Activated CD4-positive, alpha-beta memory T cell treated with anti-CD3 and anti-CD28 coated beads, Interleukin-2, amount 10 ng/mL, durations not matched to agents 7 days and 5 days (primary cell): ENCODE data around the gene CELF4. TPM values are rescaled to one million over a fixed set of nuclear protein-coding genes. Genes with fewer than 3 reads are reported as not detected.

Experiments used
- CTCF ChIA-PET: fragments of 350-600 bp; sonication (Branson Sonifier 250); formaldehyde crosslinking; loops from one replicate; lab custom pipeline; 2021; ENCODE audit warnings: antibody characterized with exemption, inconsistent platforms; lab: Charles Lee
- POLR2A ChIA-PET: fragments of 350-600 bp; sonication (Branson Sonifier 250); formaldehyde crosslinking; loops from one replicate; lab custom pipeline; 2021; ENCODE audit warnings: antibody characterized with exemption; lab: Charles Lee
- DNase-seq: peaks from one replicate; pipeline ENCODE4 v3.0.0-alpha.2; 2020
- H3K27ac Mint-ChIP-seq: one replicate; pipeline ENCODE4 v1.8.0; 2021; ENCODE audit warnings: mild to moderate bottlenecking, mixed read lengths
- H3K27me3 Mint-ChIP-seq: one replicate; pipeline ENCODE4 v1.8.0; 2021; ENCODE audit warnings: mixed read lengths
- H3K36me3 Mint-ChIP-seq: one replicate; pipeline ENCODE4 v1.8.0; 2021; ENCODE audit warnings: low read depth, mixed read lengths
- H3K4me1 Mint-ChIP-seq: one replicate; pipeline ENCODE4 v1.8.0; 2021; ENCODE audit warnings: mixed read lengths
- H3K4me3 Mint-ChIP-seq: one replicate; pipeline ENCODE4 v1.8.0; 2021; ENCODE audit warnings: mild to moderate bottlenecking, mixed read lengths
- H3K9me3 Mint-ChIP-seq: one replicate; pipeline ENCODE4 v1.8.0; 2021; ENCODE audit warnings: mixed read lengths
- total RNA-seq, 2 experiments: library from RNA; stranded (reverse); gene quantifications; one replicate each; pipeline ENCODE4 v1.2.3, GENCODE V29; 2021

CELF4 gene
- total RNA-seq, 2 experiments from 2014 or later = not detected

DNA sequence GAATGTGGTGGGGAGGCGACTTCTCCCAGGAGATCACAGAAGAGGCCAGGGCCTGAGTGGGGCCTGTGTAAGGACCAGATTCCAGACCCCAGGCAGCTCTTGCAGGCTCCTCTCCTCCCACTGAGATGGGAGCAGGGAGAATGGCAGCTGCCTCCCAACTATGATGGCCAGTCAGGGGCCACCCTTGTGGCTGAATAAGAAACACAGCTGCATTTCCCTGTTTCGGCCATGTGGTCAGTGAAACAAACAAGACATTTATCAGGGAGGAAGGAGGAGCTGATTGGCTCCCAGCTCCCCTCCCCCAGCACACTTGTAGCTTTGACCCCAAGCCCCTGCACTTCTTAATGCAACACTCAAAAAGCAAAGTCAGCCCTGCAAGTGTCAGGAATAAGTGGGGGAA is 143.5 kb downstream of the CELF4 start:
- Mint-ChIP-seq H3K9me3 (no peaks in the 10 kb centered on the region), H3K4me3 (no peak overlapping the region), H3K27ac (no peak overlapping the region), H3K4me1 (no peaks in the 10 kb centered on the region), H3K27me3 (no peaks in the 10 kb centered on the region), H3K36me3 (no peaks in the 10 kb centered on the region)
- ChIA-PET CTCF (interaction anchor here (0.6 kb wide), 1 partner anchor 1404 kb away, joined by 3 read pairs; no protein-coding TSS in a partner anchor), POLR2A (no interaction called here)
- no peak for DNase-seq

DNA sequence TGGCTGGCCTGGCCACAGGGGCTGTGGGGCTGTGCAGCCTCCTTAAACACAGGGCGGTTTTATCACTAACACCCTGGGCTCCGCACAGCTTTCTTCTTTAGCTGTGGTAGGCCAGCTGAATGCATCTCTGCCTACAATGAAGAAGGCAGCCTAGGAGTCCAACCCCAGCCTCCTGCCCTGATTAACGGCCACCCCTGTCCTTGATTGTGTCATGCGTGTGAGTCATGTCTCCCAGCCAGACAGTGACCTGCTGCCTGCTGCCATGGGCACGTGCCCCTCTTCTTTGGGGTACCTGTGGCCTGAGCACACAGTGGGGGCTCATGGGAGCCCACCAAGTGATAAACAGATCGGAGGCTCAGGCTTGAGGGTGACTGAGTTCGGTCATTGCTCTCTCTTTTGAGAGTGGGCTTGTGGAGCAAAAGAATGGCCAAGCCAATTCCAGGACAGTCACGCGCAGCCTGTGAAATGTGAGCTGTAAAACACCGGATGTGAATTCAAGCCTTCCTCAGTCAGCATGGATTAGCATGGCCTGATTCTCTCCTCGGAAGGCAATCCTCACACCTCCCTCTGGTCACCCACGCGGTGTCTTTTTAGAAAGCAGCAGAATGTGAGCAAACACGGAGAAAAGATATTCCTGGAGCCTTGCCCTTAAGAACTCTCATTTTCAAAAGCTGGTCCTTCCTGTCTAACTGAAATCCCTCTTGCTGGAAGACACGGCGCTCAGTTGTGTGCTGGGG is 144.1 kb downstream of the CELF4 start:
- H3K9me3 Mint-ChIP-seq = no peaks in the 10 kb centered on the region
- no peak for DNase-seq
- ChIA-PET POLR2A (interaction anchor here (0.8 kb wide), 1 partner anchor 42 kb away, joined by 3 read pairs; no protein-coding TSS in a partner anchor), CTCF (interaction anchor here (0.6 kb wide), 1 partner anchor 1403 kb away, joined by 3 read pairs; no protein-coding TSS in a partner anchor)
- no peaks in the 10 kb centered on the region for H3K4me1 Mint-ChIP-seq
- no peak overlapping the region for H3K27ac Mint-ChIP-seq
- no peaks in the 10 kb centered on the region for H3K36me3 Mint-ChIP-seq
- H3K27me3 Mint-ChIP-seq = no peaks in the 10 kb centered on the region
- no peak overlapping the region for H3K4me3 Mint-ChIP-seq

- no peaks in the 10 kb centered on the region for H3K27me3 Mint-ChIP-seq
- no peaks in the 10 kb centered on the region for H3K4me1 Mint-ChIP-seq
- no peak overlapping the region for H3K4me3 Mint-ChIP-seq
- CTCF ChIA-PET = no interaction called here
- POLR2A ChIA-PET = interaction anchor here (0.8 kb wide), 1 partner anchor 41 kb away, joined by 3 read pairs; no protein-coding TSS in a partner anchor
- DNase-seq = no peak
- H3K36me3 Mint-ChIP-seq = no peaks in the 10 kb centered on the region
- H3K9me3 Mint-ChIP-seq = no peaks in the 10 kb centered on the region
- H3K27ac Mint-ChIP-seq = no peak overlapping the region
Measured at GRCh38 chr18:37420315-37420880, 145.2 kb downstream of the CELF4 start.

DNA sequence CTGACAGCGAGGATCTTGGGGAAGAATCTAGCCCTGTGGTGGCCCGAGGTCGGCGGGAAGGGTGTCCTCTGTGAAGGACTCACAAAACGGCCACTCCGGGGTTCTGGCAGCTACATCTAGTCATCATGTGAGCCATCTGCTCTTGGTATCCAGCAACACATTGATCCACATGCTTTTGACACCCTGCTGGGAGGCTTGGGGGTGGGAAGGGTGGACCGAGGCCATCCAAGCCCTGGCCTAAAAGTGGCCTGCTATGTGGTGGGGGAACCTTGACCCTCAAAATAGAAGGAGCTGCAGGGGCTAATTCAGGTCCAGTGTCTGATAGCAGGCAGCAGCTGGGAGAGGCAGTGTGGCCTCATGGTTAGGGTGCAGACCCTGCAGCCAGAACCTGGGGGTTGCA is 145.7 kb downstream of the CELF4 start:
- ChIA-PET POLR2A (no interaction called here), CTCF (no interaction called here)
- no peaks in the 10 kb centered on the region for H3K27me3 Mint-ChIP-seq

GRCh38 chr18:37419315-37419714 is 146.3 kb downstream of the CELF4 start:
- CTCF ChIA-PET = no interaction called here
- POLR2A ChIA-PET = no interaction called here
- Mint-ChIP-seq H3K27ac (no peak overlapping the region), H3K36me3 (no peaks in the 10 kb centered on the region), H3K4me1 (no peaks in the 10 kb centered on the region), H3K9me3 (no peaks in the 10 kb centered on the region), H3K27me3 (no peaks in the 10 kb centered on the region), H3K4me3 (no peak overlapping the region)
- DNase-seq = no peak

More for the DNA sequence above, 145.7 kb downstream of the CELF4 start:
- Mint-ChIP-seq H3K4me3 (no peak overlapping the region), H3K27ac (no peak overlapping the region), H3K9me3 (no peaks in the 10 kb centered on the region), H3K4me1 (no peaks in the 10 kb centered on the region), H3K36me3 (no peaks in the 10 kb centered on the region)
- DNase-seq = no peak

DNA sequence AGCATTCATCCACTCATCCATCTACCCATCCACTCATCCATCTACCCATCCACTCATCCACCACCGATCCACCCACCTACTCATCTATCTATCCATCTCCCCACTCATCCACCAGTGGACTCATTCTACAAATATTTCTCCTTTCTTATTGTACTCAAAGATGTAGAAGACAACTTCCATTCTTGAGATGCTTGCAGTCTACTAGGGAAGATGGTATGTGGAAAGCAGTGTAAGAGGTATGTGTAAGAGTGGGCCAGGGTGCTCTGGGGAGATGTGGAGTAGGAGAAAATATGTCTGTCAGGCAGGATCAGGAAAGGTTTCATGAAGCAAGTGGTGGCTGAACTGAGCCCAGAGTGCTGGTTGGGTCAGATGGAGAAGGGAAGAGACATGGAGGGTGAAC is 150.8 kb downstream of the CELF4 start:
- ChIA-PET POLR2A (no interaction called here), CTCF (no interaction called here)
- Mint-ChIP-seq H3K36me3 (no peaks in the 10 kb centered on the region), H3K27me3 (no peaks in the 10 kb centered on the region), H3K4me3 (no peak overlapping the region), H3K4me1 (no peaks in the 10 kb centered on the region), H3K9me3 (no peaks in the 10 kb centered on the region), H3K27ac (no peak overlapping the region)
- no peak for DNase-seq

GRCh38 chr18:37412829-37413228 is 152.8 kb downstream of the CELF4 start:
- ChIA-PET CTCF (no interaction called here), POLR2A (no interaction called here)
- DNase-seq = no peak
- Mint-ChIP-seq H3K4me3 (no peak overlapping the region), H3K9me3 (no peaks in the 10 kb centered on the region), H3K36me3 (no peaks in the 10 kb centered on the region), H3K4me1 (no peaks in the 10 kb centered on the region), H3K27me3 (no peaks in the 10 kb centered on the region), H3K27ac (no peak overlapping the region)

DNA sequence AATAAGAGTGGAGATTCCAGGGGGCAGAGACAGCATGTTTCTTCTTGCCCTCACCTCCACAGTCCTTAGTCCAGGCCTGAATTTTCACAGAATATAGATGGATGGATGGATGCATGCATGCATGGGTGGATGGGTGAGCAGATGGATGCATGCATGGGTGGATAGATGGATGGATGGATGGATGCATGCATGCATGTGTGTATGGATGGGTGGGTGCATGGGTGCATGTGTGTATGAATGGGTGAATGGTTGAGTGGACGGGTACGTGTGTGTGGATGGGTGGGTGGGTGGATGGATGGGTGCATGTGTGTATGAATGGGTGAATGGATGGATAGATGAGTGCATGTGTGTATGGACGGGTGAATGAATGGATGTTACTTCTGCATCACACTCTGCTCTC is 153.3 kb downstream of the CELF4 start:
- H3K9me3 Mint-ChIP-seq = no peaks in the 10 kb centered on the region
- no peak overlapping the region for H3K4me3 Mint-ChIP-seq
- ChIA-PET CTCF (no interaction called here), POLR2A (no interaction called here)
- H3K36me3 Mint-ChIP-seq = no peaks in the 10 kb centered on the region
- no peak overlapping the region for H3K27ac Mint-ChIP-seq
- no peak for DNase-seq
- no peaks in the 10 kb centered on the region for H3K27me3 Mint-ChIP-seq
- no peaks in the 10 kb centered on the region for H3K4me1 Mint-ChIP-seq

DNA sequence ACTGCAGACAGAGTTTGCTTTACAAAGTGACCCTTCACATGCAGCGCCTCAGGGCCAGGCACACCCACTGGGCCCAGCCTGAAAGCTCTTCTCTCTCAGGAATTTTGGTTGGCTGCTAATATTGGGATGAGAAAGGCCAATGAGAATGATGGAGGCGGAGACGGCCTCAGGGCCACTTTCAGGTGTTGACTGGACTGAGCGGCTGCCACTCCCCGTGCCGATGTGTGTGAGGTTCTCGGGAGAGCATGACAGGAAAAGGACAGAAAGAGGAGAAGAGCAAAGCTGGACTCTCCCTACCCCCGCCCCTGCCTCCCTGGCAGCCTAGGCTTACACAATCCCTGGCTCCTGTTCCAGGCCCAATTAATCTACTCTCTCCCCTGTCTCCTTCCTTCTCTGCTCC is 155.7 kb downstream of the CELF4 start:
- DNase-seq = no peak
- Mint-ChIP-seq H3K9me3 (no peaks in the 10 kb centered on the region), H3K36me3 (no peaks in the 10 kb centered on the region), H3K27ac (no peak overlapping the region), H3K4me1 (no peaks in the 10 kb centered on the region), H3K4me3 (no peak overlapping the region), H3K27me3 (no peaks in the 10 kb centered on the region)
- ChIA-PET CTCF (no interaction called here), POLR2A (no interaction called here)

GRCh38 chr18:37408676-37409265 is 156.8 kb downstream of the CELF4 start:
- no peaks in the 10 kb centered on the region for H3K9me3 Mint-ChIP-seq
- no peak overlapping the region for H3K27ac Mint-ChIP-seq
- DNase-seq = no peak
- no peaks in the 10 kb centered on the region for H3K4me1 Mint-ChIP-seq
- H3K4me3 Mint-ChIP-seq = no peak overlapping the region
- H3K27me3 Mint-ChIP-seq = no peaks in the 10 kb centered on the region
- POLR2A ChIA-PET = no interaction called here
- CTCF ChIA-PET = no interaction called here
- H3K36me3 Mint-ChIP-seq = no peaks in the 10 kb centered on the region

GRCh38 chr18:37407571-37407970 is 158.0 kb downstream of the CELF4 start:
- no peak overlapping the region for H3K4me3 Mint-ChIP-seq
- H3K4me1 Mint-ChIP-seq = no peaks in the 10 kb centered on the region
- H3K9me3 Mint-ChIP-seq = no peaks in the 10 kb centered on the region
- POLR2A ChIA-PET = interaction anchor here (1.0 kb wide), 1 partner anchor 22 kb away, joined by 3 read pairs; no protein-coding TSS in a partner anchor
- H3K27ac Mint-ChIP-seq = no peak overlapping the region
- no peaks in the 10 kb centered on the region for H3K27me3 Mint-ChIP-seq
- H3K36me3 Mint-ChIP-seq = no peaks in the 10 kb centered on the region
- DNase-seq = no peak
- CTCF ChIA-PET = no interaction called here

GRCh38 chr18:37405772-37406171 is 159.8 kb downstream of the CELF4 start:
- Mint-ChIP-seq H3K36me3 (no peaks in the 10 kb centered on the region), H3K9me3 (no peaks in the 10 kb centered on the region), H3K27ac (no peak overlapping the region), H3K27me3 (no peaks in the 10 kb centered on the region), H3K4me1 (no peaks in the 10 kb centered on the region), H3K4me3 (no peak overlapping the region)
- POLR2A ChIA-PET = no interaction called here
- CTCF ChIA-PET = no interaction called here
- DNase-seq = no peak

GRCh38 chr18:37405229-37405628 is 160.4 kb downstream of the CELF4 start:
- no peaks in the 10 kb centered on the region for H3K27me3 Mint-ChIP-seq

More at GRCh38 chr18:37405229-37405628, 160.4 kb downstream of the CELF4 start:
- DNase-seq = no peak
- POLR2A ChIA-PET = no interaction called here
- Mint-ChIP-seq H3K9me3 (no peaks in the 10 kb centered on the region), H3K36me3 (no peaks in the 10 kb centered on the region), H3K4me3 (no peak overlapping the region), H3K4me1 (no peaks in the 10 kb centered on the region), H3K27ac (no peak overlapping the region)
- CTCF ChIA-PET = no interaction called here
